Left ventricle myocardium inferior (tissue), 1 donor: Measurements from ENCODE around the gene E2F4. TPM values are rescaled to one million over a fixed set of nuclear protein-coding genes. Genes with fewer than 3 reads are reported as not detected.

Experiments used
- DNase-seq: peaks from one replicate; pipeline ENCODE4 v3.0.0-alpha.2; 2020
- H3K27ac ChIP-seq: fragments of 200-600 bp; replicated peaks from 2 replicates; pipeline ENCODE4 v1.8.0; 2021
- H3K27me3 ChIP-seq: fragments of 200-600 bp; 2 replicates; pipeline ENCODE4 v1.8.0; 2021; ENCODE audit warnings: low read depth
- H3K36me3 ChIP-seq: fragments of 200-600 bp; 2 replicates; pipeline ENCODE4 v1.8.0; 2021
- H3K4me1 ChIP-seq: fragments of 200-600 bp; 2 replicates; pipeline ENCODE4 v1.8.0; 2021
- H3K4me3 ChIP-seq: fragments of 200-600 bp; 2 replicates; pipeline ENCODE4 v1.8.0; 2021; ENCODE audit warnings: mild to moderate bottlenecking, moderate library complexity
- H3K9me3 ChIP-seq: fragments of 200-600 bp; replicated peaks from 2 replicates; pipeline ENCODE4 v1.8.0; 2021
- CTCF ChIP-seq: fragments of 200-600 bp; IDR thresholded peaks from 2 replicates; pipeline ENCODE4 v1.8.0; 2021; ENCODE audit warnings: antibody characterized with exemption, mild to moderate bottlenecking, borderline replicate concordance
- intact Hi-C: fragments of 100-400 bp; cut with micrococcal nuclease; formaldehyde crosslinking; loops from one replicate; pipeline ENCODE4 v1.11.0; 2022
- total RNA-seq: library from RNA; stranded (reverse); fragmentation: NEBNext Ultra II Directional; extraction: Animal tissue kit (Norgen Biotek cat#: 25700); gene quantifications from one replicate; pipeline ENCODE4 v1.2.1, GENCODE V29; 2021
- donor health status: DM: no; HTN: yes; CAD: no; lungs with severe emphysema.

E2F4 gene
- total RNA-seq, 1 donor from 2014 or later: 35.9 TPM

GRCh38 chr16:67181346-67181745, 10.6 kb upstream of the E2F4 start:
- H3K27ac ChIP-seq: peak overlapping the region; percentile 8
- H3K4me3 ChIP-seq: no peak overlapping the region
- H3K4me1 ChIP-seq: peaks cover 51% of the 10 kb centered on the region
- peaks cover 3% of the 10 kb centered on the region for H3K36me3 ChIP-seq
- no peaks in the 10 kb centered on the region for H3K27me3 ChIP-seq
- no peak for DNase-seq
- H3K9me3 ChIP-seq: no peaks in the 10 kb centered on the region
- intact Hi-C loops: no loop called here
- TF ChIP-seq CTCF: no peak

- DNase-seq: no peak
- Histone ChIP-seq H3K27ac (no peak overlapping the region), H3K4me1 (peaks cover 51% of the 10 kb centered on the region), H3K36me3 (no peaks in the 10 kb centered on the region), H3K27me3 (no peaks in the 10 kb centered on the region), H3K4me3 (no peak overlapping the region), H3K9me3 (no peaks in the 10 kb centered on the region)
- intact Hi-C loops: no loop called here
- no peak for TF ChIP-seq CTCF
Observed at GRCh38 chr16:67182288-67182687, 9.7 kb upstream of the E2F4 start.

DNA sequence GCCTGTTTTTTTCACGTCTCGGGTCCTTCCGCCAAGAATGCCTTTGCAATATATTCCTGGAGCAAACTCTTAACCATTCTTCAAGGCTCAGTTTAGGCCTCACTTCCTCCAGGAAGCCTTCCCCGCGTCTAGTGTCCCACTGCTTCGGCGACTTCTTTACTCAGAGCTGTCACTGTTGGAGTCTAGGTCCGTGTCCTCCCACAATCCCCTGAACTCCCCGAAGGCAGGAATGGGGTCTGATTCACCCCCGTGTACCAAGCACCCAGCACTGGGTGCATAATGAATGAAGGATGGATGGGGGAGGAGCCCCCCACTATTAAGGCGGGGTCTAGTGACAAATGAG, 8.7 kb upstream of the E2F4 start:
- Histone ChIP-seq H3K27me3 (no peaks in the 10 kb centered on the region), H3K36me3 (no peaks in the 10 kb centered on the region), H3K9me3 (no peaks in the 10 kb centered on the region), H3K4me3 (peak overlapping the region; percentile 75), H3K4me1 (peaks cover 42% of the 10 kb centered on the region), H3K27ac (peak overlapping the region; percentile 97)
- intact Hi-C loops: no loop called here
- TF ChIP-seq CTCF: no peak
- DNase-seq: no peak

- Histone ChIP-seq H3K36me3 (no peaks in the 10 kb centered on the region), H3K27ac (peak within 1 kb of the TSS; percentile 97), H3K4me3 (peak within 1 kb of the TSS; percentile 75), H3K4me1 (peaks cover 36% of the 10 kb centered on the region), H3K9me3 (no peaks in the 10 kb centered on the region), H3K27me3 (no peaks in the 10 kb centered on the region)
- TF ChIP-seq CTCF: no peak
- intact Hi-C loops: no loop called here
- DNase-seq: peak; percentile 93
Observed at GRCh38 chr16:67183627-67184452, 8.1 kb upstream of the E2F4 start, which contains the start of gene MATCAP1. TSS of gene MATCAP1 (minus strand) at chr16:67183963. CDS start at chr16:67180610, 3,353 bp downstream.

- TF ChIP-seq CTCF: no peak
- Histone ChIP-seq H3K27ac (peak overlapping the region; percentile 97), H3K27me3 (no peaks in the 10 kb centered on the region), H3K4me3 (peak overlapping the region; percentile 75), H3K9me3 (no peaks in the 10 kb centered on the region), H3K36me3 (no peaks in the 10 kb centered on the region), H3K4me1 (peaks cover 33% of the 10 kb centered on the region)
- DNase-seq: no peak
- intact Hi-C loops: no loop called here
Observed at GRCh38 chr16:67184453-67184994, 7.4 kb upstream of the E2F4 start.
